Measurements from ENCODE around the gene SORBS1. TPM values are rescaled to one million over a fixed set of nuclear protein-coding genes. Genes with fewer than 3 reads are reported as not detected.

Gene SORBS1
- total and polyA plus RNA-seq, 2 of the 13 experiments (the other 11 are each of a cell fraction or from before 2014, with no cell fraction given): 16.8 to 39.8 TPM

DNA sequence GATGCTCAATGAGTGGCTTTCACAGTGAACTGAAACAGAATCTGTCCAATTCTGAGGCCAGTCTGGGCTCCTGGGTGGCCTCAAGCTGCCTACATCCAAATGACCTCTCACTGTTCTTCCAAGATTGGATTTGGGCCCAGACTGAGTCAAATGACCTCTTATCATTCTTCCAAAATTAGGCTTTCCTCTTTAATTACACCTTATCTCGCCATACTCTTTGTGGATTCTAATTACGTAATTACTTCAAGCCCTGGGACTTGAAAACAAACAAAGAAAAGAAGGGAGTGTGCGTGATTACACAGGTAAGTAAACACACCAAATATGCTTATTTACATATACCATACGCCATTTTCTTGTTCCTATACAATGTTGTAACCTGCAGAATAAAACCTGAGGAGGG lies 18.8 kb downstream of the SORBS1 start (continued):
- TF ChIP-seq CSRNP2 (CRISPR knock-in tag; conservative IDR thresholded peaks at IDR 0.05; ENCODE audit: low read depth) (no peak), MIER2 (CRISPR knock-in tag; IDR thresholded peaks at IDR 0.05) (no peak), SYNCRIP (IDR thresholded peaks at IDR 0.05; ENCODE audit: insufficient read depth, low read depth, low read length) (no peak), NCOA2 (CRISPR knock-in tag; IDR thresholded peaks at IDR 0.05) (0 out of 2 replicates have a peak, but pooled peaks have one; percentile 24), SOX13 (IDR thresholded peaks at IDR 0.05) (no peak), SOX13 (CRISPR knock-in tag; conservative IDR thresholded peaks at IDR 0.05 in 1 of 2, IDR thresholded peaks at IDR 0.05 in 1 of 2) (peak in 1 of 2 experiments; percentile 52; a peak in 1 of 4 replicates), ZNF543 (CRISPR knock-in tag; IDR thresholded peaks at IDR 0.05) (no peak), PAWR (CRISPR knock-in tag; IDR thresholded peaks at IDR 0.05; ENCODE audit: borderline replicate concordance) (no peak), TCF7 (IDR thresholded peaks at IDR 0.05; ENCODE audit: low read depth) (peak; percentile 52; the same call in 1 of the 2 replicates), ZSCAN20 (CRISPR knock-in tag; IDR thresholded peaks at IDR 0.05; ENCODE audit: borderline replicate concordance) (no peak), FOXA3 (CRISPR knock-in tag; IDR thresholded peaks at IDR 0.05) (peak; percentile 73), NFKBIZ (CRISPR knock-in tag; IDR thresholded peaks at IDR 0.05) (no peak), GATAD2A (CRISPR knock-in tag; IDR thresholded peaks at IDR 0.05) (peak; percentile 33; the same call in 1 of the 2 replicates), TRAFD1 (CRISPR knock-in tag; IDR thresholded peaks at IDR 0.05; ENCODE audit: borderline replicate concordance) (no peak), ZNF781 (CRISPR knock-in tag; IDR thresholded peaks at IDR 0.05; ENCODE audit: borderline replicate concordance, not compliant biosample characterization) (no peak), ARID2 (CRISPR knock-in tag; IDR thresholded peaks at IDR 0.05; ENCODE audit: borderline replicate concordance) (no peak)
- TF ChIP-seq, protein P1, sequence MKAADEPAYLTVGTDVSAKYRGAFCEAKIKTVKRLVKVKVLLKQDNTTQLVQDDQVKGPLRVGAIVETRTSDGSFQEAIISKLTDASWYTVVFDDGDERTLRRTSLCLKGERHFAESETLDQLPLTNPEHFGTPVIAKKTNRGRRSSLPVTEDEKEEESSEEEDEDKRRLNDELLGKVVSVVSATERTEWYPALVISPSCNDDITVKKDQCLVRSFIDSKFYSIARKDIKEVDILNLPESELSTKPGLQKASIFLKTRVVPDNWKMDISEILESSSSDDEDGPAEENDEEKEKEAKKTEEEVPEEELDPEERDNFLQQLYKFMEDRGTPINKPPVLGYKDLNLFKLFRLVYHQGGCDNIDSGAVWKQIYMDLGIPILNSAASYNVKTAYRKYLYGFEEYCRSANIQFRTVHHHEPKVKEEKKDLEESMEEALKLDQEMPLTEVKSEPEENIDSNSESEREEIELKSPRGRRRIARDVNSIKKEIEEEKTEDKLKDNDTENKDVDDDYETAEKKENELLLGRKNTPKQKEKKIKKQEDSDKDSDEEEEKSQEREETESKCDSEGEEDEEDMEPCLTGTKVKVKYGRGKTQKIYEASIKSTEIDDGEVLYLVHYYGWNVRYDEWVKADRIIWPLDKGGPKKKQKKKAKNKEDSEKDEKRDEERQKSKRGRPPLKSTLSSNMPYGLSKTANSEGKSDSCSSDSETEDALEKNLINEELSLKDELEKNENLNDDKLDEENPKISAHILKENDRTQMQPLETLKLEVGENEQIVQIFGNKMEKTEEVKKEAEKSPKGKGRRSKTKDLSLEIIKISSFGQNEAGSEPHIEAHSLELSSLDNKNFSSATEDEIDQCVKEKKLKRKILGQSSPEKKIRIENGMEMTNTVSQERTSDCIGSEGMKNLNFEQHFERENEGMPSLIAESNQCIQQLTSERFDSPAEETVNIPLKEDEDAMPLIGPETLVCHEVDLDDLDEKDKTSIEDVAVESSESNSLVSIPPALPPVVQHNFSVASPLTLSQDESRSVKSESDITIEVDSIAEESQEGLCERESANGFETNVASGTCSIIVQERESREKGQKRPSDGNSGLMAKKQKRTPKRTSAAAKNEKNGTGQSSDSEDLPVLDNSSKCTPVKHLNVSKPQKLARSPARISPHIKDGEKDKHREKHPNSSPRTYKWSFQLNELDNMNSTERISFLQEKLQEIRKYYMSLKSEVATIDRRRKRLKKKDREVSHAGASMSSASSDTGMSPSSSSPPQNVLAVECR (CRISPR knock-in tag; IDR thresholded peaks at IDR 0.05; ENCODE audit: borderline replicate concordance): peak; percentile 22; the same call in 1 of the 2 replicates
- TF ChIP-seq, protein P2, sequence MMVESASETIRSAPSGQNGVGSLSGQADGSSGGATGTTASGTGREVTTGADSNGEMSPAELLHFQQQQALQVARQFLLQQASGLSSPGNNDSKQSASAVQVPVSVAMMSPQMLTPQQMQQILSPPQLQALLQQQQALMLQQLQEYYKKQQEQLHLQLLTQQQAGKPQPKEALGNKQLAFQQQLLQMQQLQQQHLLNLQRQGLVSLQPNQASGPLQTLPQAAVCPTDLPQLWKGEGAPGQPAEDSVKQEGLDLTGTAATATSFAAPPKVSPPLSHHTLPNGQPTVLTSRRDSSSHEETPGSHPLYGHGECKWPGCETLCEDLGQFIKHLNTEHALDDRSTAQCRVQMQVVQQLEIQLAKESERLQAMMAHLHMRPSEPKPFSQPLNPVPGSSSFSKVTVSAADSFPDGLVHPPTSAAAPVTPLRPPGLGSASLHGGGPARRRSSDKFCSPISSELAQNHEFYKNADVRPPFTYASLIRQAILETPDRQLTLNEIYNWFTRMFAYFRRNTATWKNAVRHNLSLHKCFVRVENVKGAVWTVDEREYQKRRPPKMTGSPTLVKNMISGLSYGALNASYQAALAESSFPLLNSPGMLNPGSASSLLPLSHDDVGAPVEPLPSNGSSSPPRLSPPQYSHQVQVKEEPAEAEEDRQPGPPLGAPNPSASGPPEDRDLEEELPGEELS (CRISPR knock-in tag; IDR thresholded peaks at IDR 0.05): 0 out of 2 replicates have a peak, but pooled peaks have one; percentile 32
- TF ChIP-seq, protein P3, sequence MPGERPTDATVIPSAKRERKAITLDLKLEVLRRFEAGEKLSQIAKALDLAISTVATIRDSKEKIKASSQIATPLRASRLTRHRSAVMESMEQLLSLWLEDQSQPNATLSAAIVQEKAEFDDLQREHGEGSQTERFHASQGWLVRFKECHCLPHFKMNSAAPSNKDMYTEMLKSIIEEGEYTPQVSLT (CRISPR knock-in tag; IDR thresholded peaks at IDR 0.05; ENCODE audit: borderline replicate concordance, low read depth): no peak
